OCI-LY7 (cell line): Measurements from ENCODE around the gene FBXO44.

ENCODE experiments used
- EZH2phosphoT487 ChIP-seq: fragments of 200-600 bp; sonication (generic); IDR thresholded peaks from 2 replicates; pipeline ENCODE4 v1.6.1; 2018; ENCODE audit warnings: low read depth, borderline replicate concordance, mild to moderate bottlenecking, mixed run types, antibody characterized with exemption, low read length, moderate library complexity, mixed read lengths
- TF ChIP-seq, protein P1 (sequence below): fragments of 200-600 bp; sonication (generic); conservative IDR thresholded peaks from 2 replicates; pipeline ENCODE4 v1.5.1; 2014; ENCODE audit warnings: mild to moderate bottlenecking, antibody characterized with exemption, low read length, moderate library complexity, mixed read lengths

DNA sequence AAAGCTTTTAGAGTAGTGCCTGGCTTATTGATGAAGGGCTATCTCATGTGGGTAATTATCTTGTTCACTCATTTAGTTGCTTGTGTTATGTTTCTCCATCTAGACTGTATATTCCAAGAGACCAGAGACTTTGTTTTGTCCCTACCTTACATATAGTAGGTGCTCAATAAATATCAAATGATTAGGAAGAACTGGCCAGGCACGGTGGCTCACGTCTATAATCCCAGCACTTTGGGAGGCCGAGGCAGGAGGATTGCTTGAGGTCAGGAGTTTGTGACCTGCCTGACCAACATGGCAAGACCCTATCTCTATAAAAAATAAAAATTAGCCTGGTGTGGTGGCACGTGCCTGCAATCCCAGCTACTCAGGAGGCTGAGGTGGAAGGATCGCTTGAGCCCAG, 9.4 kb upstream of the FBXO44 start:
- TF ChIP-seq, protein P1, sequence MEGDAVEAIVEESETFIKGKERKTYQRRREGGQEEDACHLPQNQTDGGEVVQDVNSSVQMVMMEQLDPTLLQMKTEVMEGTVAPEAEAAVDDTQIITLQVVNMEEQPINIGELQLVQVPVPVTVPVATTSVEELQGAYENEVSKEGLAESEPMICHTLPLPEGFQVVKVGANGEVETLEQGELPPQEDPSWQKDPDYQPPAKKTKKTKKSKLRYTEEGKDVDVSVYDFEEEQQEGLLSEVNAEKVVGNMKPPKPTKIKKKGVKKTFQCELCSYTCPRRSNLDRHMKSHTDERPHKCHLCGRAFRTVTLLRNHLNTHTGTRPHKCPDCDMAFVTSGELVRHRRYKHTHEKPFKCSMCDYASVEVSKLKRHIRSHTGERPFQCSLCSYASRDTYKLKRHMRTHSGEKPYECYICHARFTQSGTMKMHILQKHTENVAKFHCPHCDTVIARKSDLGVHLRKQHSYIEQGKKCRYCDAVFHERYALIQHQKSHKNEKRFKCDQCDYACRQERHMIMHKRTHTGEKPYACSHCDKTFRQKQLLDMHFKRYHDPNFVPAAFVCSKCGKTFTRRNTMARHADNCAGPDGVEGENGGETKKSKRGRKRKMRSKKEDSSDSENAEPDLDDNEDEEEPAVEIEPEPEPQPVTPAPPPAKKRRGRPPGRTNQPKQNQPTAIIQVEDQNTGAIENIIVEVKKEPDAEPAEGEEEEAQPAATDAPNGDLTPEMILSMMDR: no peak
- TF ChIP-seq EZH2phosphoT487: no peak
